Measurements from ENCODE around the gene C17orf67.

DNA sequence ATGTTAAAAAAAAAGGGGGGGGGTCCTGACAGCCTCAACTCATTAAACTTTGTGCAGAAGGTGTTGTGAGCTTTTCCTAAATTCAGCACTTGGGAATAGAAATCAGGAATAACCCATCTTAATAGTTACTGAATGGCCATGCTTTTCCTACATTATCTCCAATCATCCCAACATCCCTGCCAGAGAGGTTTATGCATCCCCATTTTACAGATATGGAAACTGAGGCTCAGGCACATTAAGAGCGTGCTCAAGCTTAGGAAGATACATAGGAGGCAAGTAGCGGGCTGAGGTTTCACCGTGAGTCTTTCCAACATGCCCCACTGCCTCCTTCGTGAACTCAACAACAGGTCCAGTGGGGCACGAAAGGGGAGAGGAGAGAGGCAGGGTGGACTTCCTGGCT lies 78.4 kb downstream of the C17orf67 start:
- TF ChIP-seq POLR2AphosphoS5 (IDR thresholded peaks at IDR 0.05; ENCODE audit: insufficient read depth in 1 of 2, low read depth in 1 of 2) (no peak), POLR2A (IDR thresholded peaks at IDR 0.05) (no peak)
